Neural crest cell (in vitro differentiated cells): ENCODE measurements around the gene KRT15. TPM values are rescaled to one million over a fixed set of nuclear protein-coding genes. Genes with fewer than 3 reads are reported as not detected.
A peak's percentile ranks its signal among the peaks of the same experiment; 100 is the strongest.

Experiments
- DNase-seq: peaks from one replicate; pipeline ENCODE4 v3.0.0; 2021; ENCODE audit warnings: low read depth, mixed read lengths, low spot score
- H3K27ac Mint-ChIP-seq: one replicate; pipeline ENCODE4 v1.8.0; 2021; ENCODE audit warnings: mild to moderate bottlenecking, mixed read lengths; ENCODE audit not compliant: unreplicated experiment
- H3K27me3 Mint-ChIP-seq: 2 replicates; pipeline ENCODE4 v1.8.0; 2021; ENCODE audit warnings: low read depth, mild to moderate bottlenecking, mixed read lengths
- H3K36me3 Mint-ChIP-seq: 2 replicates; pipeline ENCODE4 v1.8.0; 2021; ENCODE audit warnings: low read depth, mild to moderate bottlenecking, mixed read lengths
- H3K4me1 Mint-ChIP-seq: 2 replicates; pipeline ENCODE4 v1.8.0; 2021; ENCODE audit warnings: mixed read lengths
- H3K4me3 Mint-ChIP-seq: one replicate; pipeline ENCODE4 v1.8.0; 2021; ENCODE audit warnings: mild to moderate bottlenecking, mixed read lengths
- H3K9me3 Mint-ChIP-seq: 2 replicates; pipeline ENCODE4 v1.8.0; 2021; ENCODE audit warnings: mixed read lengths
- total RNA-seq: library from RNA; stranded (reverse); gene quantifications from 2 replicates; pipeline ENCODE4 v1.2.1, GENCODE V29; 2021
- TF ChIP-seq, protein P1 (sequence below): fragments of 200-600 bp; sonication (generic); conservative IDR thresholded peaks from 2 replicates; pipeline ENCODE4 v1.5.0; 2021; ENCODE audit warnings: antibody characterized with exemption, mild to moderate bottlenecking

Gene KRT15
- total RNA-seq, 1 donor from 2014 or later = not detected

DNA sequence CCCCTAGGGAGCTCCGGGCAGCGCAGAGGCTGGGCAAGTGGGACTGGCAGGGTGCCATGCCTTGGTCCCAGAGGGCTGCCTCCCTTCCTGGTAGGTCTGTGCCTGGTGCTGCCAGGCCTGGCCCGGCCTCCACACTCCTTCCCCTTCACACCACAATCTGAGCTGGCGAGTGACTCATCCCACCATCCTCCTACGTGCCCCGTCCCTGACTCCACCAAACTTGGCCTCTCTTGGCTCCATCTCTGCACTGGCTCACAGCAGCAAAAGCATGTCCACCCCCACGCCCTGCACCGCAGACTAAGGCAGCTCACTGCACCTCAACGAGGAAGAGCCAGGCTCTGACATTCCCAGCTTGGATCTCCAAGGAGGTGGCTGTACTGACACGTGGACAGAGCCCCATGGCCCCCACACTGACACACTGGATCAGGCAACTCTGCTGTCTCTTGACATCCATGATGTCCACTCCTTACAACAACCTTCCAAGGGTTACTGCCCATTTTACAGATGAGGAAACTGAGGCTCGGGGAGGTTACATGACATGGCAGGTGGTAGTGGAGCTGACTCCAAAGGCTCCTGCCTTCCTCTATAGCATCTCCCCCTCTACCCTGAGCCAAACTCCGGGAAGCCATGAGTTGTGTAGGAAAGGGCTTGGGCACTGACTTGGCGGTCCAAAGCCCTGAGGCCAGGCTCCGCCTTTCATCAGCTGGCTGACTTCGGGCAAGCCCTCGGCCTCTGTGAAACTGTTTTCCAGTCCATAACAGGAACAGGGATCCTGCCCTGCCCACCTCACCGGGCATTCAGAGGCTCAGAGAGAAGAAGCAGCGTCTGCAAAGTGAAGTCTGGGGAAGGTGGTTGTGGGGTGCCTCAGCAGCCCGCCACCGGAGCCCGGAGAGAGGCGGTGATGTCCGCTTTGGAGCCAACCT is 29.5 kb upstream of the KRT15 start:
- Mint-ChIP-seq H3K9me3 (peaks cover 3% of the 10 kb centered on the region), H3K36me3 (no peaks in the 10 kb centered on the region), H3K4me3 (no peak overlapping the region), H3K27ac (peak overlapping the region; percentile 86), H3K27me3 (no peaks in the 10 kb centered on the region), H3K4me1 (peaks cover 36% of the 10 kb centered on the region)
- DNase-seq = no peak
- TF ChIP-seq, protein P1, sequence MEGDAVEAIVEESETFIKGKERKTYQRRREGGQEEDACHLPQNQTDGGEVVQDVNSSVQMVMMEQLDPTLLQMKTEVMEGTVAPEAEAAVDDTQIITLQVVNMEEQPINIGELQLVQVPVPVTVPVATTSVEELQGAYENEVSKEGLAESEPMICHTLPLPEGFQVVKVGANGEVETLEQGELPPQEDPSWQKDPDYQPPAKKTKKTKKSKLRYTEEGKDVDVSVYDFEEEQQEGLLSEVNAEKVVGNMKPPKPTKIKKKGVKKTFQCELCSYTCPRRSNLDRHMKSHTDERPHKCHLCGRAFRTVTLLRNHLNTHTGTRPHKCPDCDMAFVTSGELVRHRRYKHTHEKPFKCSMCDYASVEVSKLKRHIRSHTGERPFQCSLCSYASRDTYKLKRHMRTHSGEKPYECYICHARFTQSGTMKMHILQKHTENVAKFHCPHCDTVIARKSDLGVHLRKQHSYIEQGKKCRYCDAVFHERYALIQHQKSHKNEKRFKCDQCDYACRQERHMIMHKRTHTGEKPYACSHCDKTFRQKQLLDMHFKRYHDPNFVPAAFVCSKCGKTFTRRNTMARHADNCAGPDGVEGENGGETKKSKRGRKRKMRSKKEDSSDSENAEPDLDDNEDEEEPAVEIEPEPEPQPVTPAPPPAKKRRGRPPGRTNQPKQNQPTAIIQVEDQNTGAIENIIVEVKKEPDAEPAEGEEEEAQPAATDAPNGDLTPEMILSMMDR = no peak

- no peaks in the 10 kb centered on the region for H3K36me3 Mint-ChIP-seq
- H3K27ac Mint-ChIP-seq = peak overlapping the region; percentile 71
- peaks cover 3% of the 10 kb centered on the region for H3K9me3 Mint-ChIP-seq
- TF ChIP-seq, protein P1 = no peak
- H3K4me3 Mint-ChIP-seq = no peak overlapping the region
- no peak for DNase-seq
- peaks cover 36% of the 10 kb centered on the region for H3K4me1 Mint-ChIP-seq
- no peaks in the 10 kb centered on the region for H3K27me3 Mint-ChIP-seq
Measured at GRCh38 chr17:41547378-41547841, 28.7 kb upstream of the KRT15 start.

- Mint-ChIP-seq H3K36me3 (no peaks in the 10 kb centered on the region), H3K9me3 (peaks cover 3% of the 10 kb centered on the region), H3K27ac (no peak overlapping the region), H3K4me1 (peaks cover 36% of the 10 kb centered on the region), H3K27me3 (no peaks in the 10 kb centered on the region), H3K4me3 (no peak overlapping the region)
- DNase-seq = no peak
- TF ChIP-seq, protein P1 = no peak
Measured at GRCh38 chr17:41546819-41547218, 28.1 kb upstream of the KRT15 start.

GRCh38 chr17:41545829-41546410 is 27.2 kb upstream of the KRT15 start:
- peaks cover 3% of the 10 kb centered on the region for H3K9me3 Mint-ChIP-seq
- H3K4me1 Mint-ChIP-seq = peaks cover 36% of the 10 kb centered on the region
- no peaks in the 10 kb centered on the region for H3K36me3 Mint-ChIP-seq
- H3K4me3 Mint-ChIP-seq = no peak overlapping the region
- no peak for DNase-seq
- TF ChIP-seq, protein P1 = no peak
- H3K27ac Mint-ChIP-seq = peak overlapping the region; percentile 31
- H3K27me3 Mint-ChIP-seq = no peaks in the 10 kb centered on the region

DNA sequence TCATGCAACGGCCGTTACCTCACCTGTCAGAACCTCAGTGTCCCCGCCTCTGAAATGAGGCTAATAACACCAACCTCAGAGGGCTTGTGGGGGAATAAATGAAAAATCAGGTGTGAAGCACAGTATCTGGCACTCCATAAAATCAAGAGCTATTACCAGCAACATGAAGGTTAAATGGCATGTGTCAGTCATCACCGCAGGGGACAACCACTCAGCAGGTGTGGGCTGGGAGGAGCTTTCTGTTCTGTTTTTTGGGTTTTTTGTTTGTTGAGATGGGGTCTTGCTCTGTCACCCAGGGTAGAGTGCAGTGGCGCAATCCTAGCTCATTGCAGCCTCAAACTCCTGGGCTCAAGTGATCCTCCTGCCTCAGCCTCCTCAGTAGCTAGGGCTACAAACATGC is 26.2 kb upstream of the KRT15 start:
- TF ChIP-seq, protein P1 = no peak
- peaks cover 33% of the 10 kb centered on the region for H3K4me1 Mint-ChIP-seq
- no peak for DNase-seq
- no peaks in the 10 kb centered on the region for H3K36me3 Mint-ChIP-seq
- peaks cover 3% of the 10 kb centered on the region for H3K9me3 Mint-ChIP-seq
- H3K4me3 Mint-ChIP-seq = no peak overlapping the region
- no peaks in the 10 kb centered on the region for H3K27me3 Mint-ChIP-seq
- no peak overlapping the region for H3K27ac Mint-ChIP-seq
